Measurements from ENCODE around the gene LAMC3. TPM values are rescaled to one million over a fixed set of nuclear protein-coding genes. Genes with fewer than 3 reads are reported as not detected.

The LAMC3 gene
- polyA plus RNA-seq, 1 donor from 2014 or later, result 0.04 TPM

- TF ChIP-seq REST (IDR thresholded peaks at IDR 0.05; ENCODE audit: borderline replicate concordance) (no peak), EP300 (conservative IDR thresholded peaks at IDR 0.05; ENCODE audit: poor library complexity, severe bottlenecking) (no peak), CTCF (IDR thresholded peaks at IDR 0.05; ENCODE audit: poor library complexity, severe bottlenecking) (no peak), POLR2AphosphoS5 (IDR thresholded peaks at IDR 0.05) (no peak), EZH2 (IDR thresholded peaks at IDR 0.05; ENCODE audit: borderline replicate concordance, insufficient read depth, low read length, poor library complexity, severe bottlenecking) (no peak), MXI1 (conservative IDR thresholded peaks at IDR 0.05; ENCODE audit: poor library complexity, severe bottlenecking) (no peak), RAD21 (conservative IDR thresholded peaks at IDR 0.05) (no peak), TAF1 (IDR thresholded peaks at IDR 0.05; ENCODE audit: low read depth) (no peak), SMC3 (conservative IDR thresholded peaks at IDR 0.05; ENCODE audit: poor library complexity) (no peak)
- H3K4me3 ChIP-seq (ENCODE audit: low read length), result no peak overlapping the region
- no peak overlapping the region for H3K4me2 ChIP-seq (ENCODE audit: low read length)
- H3F3A ChIP-seq (ENCODE audit: insufficient read depth, low read length, poor library complexity, severe bottlenecking), result no peaks in the 10 kb centered on the region
- no peaks in the 10 kb centered on the region for H3K9me3 ChIP-seq (ENCODE audit: low read length)
- no peak overlapping the region for H3K9ac ChIP-seq (ENCODE audit: low read length)
- no peak overlapping the region for H2AFZ ChIP-seq (ENCODE audit: low read depth, low read length)
- no peaks in the 10 kb centered on the region for H3K36me3 ChIP-seq (ENCODE audit: insufficient read depth, low read length)
- H3K27ac ChIP-seq (ENCODE audit: low read length), result no peak overlapping the region
- no peaks in the 10 kb centered on the region for H3K9me2 ChIP-seq (ENCODE audit: insufficient read depth, low read length)
- no peaks in the 10 kb centered on the region for H3K27me3 ChIP-seq (ENCODE audit: insufficient read depth, low read depth, low read length)
- H4K20me1 ChIP-seq (ENCODE audit: insufficient read depth), result no peaks in the 10 kb centered on the region
- no peaks in the 10 kb centered on the region for H3K79me2 ChIP-seq (replicated peaks; ENCODE audit: insufficient read depth, low read length)
Measured at GRCh38 chr9:130972957-130973685, 35.9 kb upstream of the LAMC3 start.

- H3K27ac ChIP-seq (ENCODE audit: low read length), result no peak overlapping the region
- H3K27me3 ChIP-seq (ENCODE audit: insufficient read depth, low read depth, low read length), result no peaks in the 10 kb centered on the region
- H2AFZ ChIP-seq (ENCODE audit: low read depth, low read length), result no peak overlapping the region
- no peaks in the 10 kb centered on the region for H3K9me2 ChIP-seq (ENCODE audit: insufficient read depth, low read length)
- no peak overlapping the region for H3K4me3 ChIP-seq (ENCODE audit: low read length)
- H4K20me1 ChIP-seq (ENCODE audit: insufficient read depth), result no peaks in the 10 kb centered on the region
- TF ChIP-seq TAF1 (IDR thresholded peaks at IDR 0.05; ENCODE audit: low read depth) (no peak), REST (IDR thresholded peaks at IDR 0.05; ENCODE audit: borderline replicate concordance) (no peak), CTCF (IDR thresholded peaks at IDR 0.05; ENCODE audit: poor library complexity, severe bottlenecking) (no peak), RAD21 (conservative IDR thresholded peaks at IDR 0.05) (no peak), SMC3 (conservative IDR thresholded peaks at IDR 0.05; ENCODE audit: poor library complexity) (no peak), EP300 (conservative IDR thresholded peaks at IDR 0.05; ENCODE audit: poor library complexity, severe bottlenecking) (no peak), EZH2 (IDR thresholded peaks at IDR 0.05; ENCODE audit: borderline replicate concordance, insufficient read depth, low read length, poor library complexity, severe bottlenecking) (no peak)
- H3K9me3 ChIP-seq (ENCODE audit: low read length), result no peaks in the 10 kb centered on the region
- H3F3A ChIP-seq (ENCODE audit: insufficient read depth, low read length, poor library complexity, severe bottlenecking), result no peaks in the 10 kb centered on the region
- H3K79me2 ChIP-seq (replicated peaks; ENCODE audit: insufficient read depth, low read length), result no peaks in the 10 kb centered on the region
- H3K9ac ChIP-seq (ENCODE audit: low read length), result no peak overlapping the region
- H3K36me3 ChIP-seq (ENCODE audit: insufficient read depth, low read length), result no peaks in the 10 kb centered on the region
- H3K4me2 ChIP-seq (ENCODE audit: low read length), result no peak overlapping the region
Measured at GRCh38 chr9:130973686-130974281, 35.2 kb upstream of the LAMC3 start.

All from neural cell (in vitro differentiated cells).